HepG2 (cell line): ENCODE results near the gene FADD. TPM values are rescaled to one million over a fixed set of nuclear protein-coding genes. Genes with fewer than 3 reads are reported as not detected.

Experiments
- ARHGAP35 ChIP-seq: sonication (generic); formaldehyde crosslinking; IDR thresholded peaks from 2 replicates; pipeline ENCODE4 v1.9.0; 2022; ENCODE audit warnings: mild to moderate bottlenecking, inconsistent platforms, moderate library complexity, missing genetic modification reagents, borderline replicate concordance
- BHLHE40 ChIP-seq: IDR thresholded peaks from 2 replicates; pipeline ENCODE4 v1.6.1; 2011; ENCODE audit warnings: low read length, improper control_type of control experiment
- BRD4 ChIP-seq: sonication (generic); formaldehyde crosslinking; IDR thresholded peaks from 2 replicates; pipeline ENCODE4 v1.4.0; 2020; ENCODE audit warnings: missing genetic modification reagents
- HDAC2 ChIP-seq: sonication (generic); formaldehyde crosslinking; IDR thresholded peaks from 2 replicates; pipeline ENCODE4 v1.4.0; 2020; ENCODE audit warnings: missing genetic modification reagents
- LCORL ChIP-seq, 2 experiments: fragments of 450-650 bp in 1 of 2; sonication (generic) in 1 of 2; formaldehyde crosslinking in 1 of 2; IDR thresholded peaks; 2 replicates each; pipeline versions ENCODE4 v1.5.0 to v1.6.1; 2017 to 2020; ENCODE audit warnings: antibody characterized with exemption in 1 of 2, missing genetic modification reagents in 1 of 2
- MYC ChIP-seq: sonication (generic); formaldehyde crosslinking; IDR thresholded peaks from 2 replicates; pipeline ENCODE4 v1.9.0; 2021; ENCODE audit warnings: missing genetic modification reagents, borderline replicate concordance
- NR2F2 ChIP-seq: IDR thresholded peaks from 2 replicates; pipeline ENCODE4 v1.6.1; 2012; ENCODE audit warnings: low read depth, inconsistent platforms, borderline replicate concordance
- SIN3B ChIP-seq: fragments of 150-350 bp; IDR thresholded peaks from 2 replicates; pipeline ENCODE4 v1.6.1; 2014; ENCODE audit warnings: low read length
- SMC3 ChIP-seq: IDR thresholded peaks from 2 replicates; pipeline ENCODE4 v1.6.1; 2011; ENCODE audit warnings: low read length, improper control_type of control experiment
- SPEN ChIP-seq: sonication (generic); formaldehyde crosslinking; IDR thresholded peaks from 2 replicates; pipeline ENCODE4 v1.5.1; 2020; ENCODE audit warnings: low read depth, mild to moderate bottlenecking, missing genetic modification reagents
- ZNF263 ChIP-seq: sonication (generic); formaldehyde crosslinking; IDR thresholded peaks from 2 replicates; pipeline ENCODE4 v1.4.0; 2020; ENCODE audit warnings: missing genetic modification reagents
- ZNF646 ChIP-seq: sonication (generic); formaldehyde crosslinking; IDR thresholded peaks from 2 replicates; pipeline ENCODE4 v1.9.0; 2021; ENCODE audit warnings: mild to moderate bottlenecking, missing genetic modification reagents
- ZNF713 ChIP-seq: sonication (generic); formaldehyde crosslinking; IDR thresholded peaks from 2 replicates; pipeline ENCODE4 v1.4.0; 2020; ENCODE audit warnings: mild to moderate bottlenecking, missing genetic modification reagents
- ZNF766 ChIP-seq: sonication (generic); formaldehyde crosslinking; IDR thresholded peaks from 2 replicates; pipeline ENCODE4 v1.5.0; 2020; ENCODE audit warnings: missing genetic modification reagents, borderline replicate concordance
- ZNF777 ChIP-seq: sonication (generic); formaldehyde crosslinking; IDR thresholded peaks from 2 replicates; pipeline ENCODE4 v1.4.0; 2020; ENCODE audit warnings: missing genetic modification reagents
- polyA plus RNA-seq, 8 experiments: library from polyadenylated mRNA; depleted of rRNA in 3 of 8; stranded (reverse) in 7 of 8; unstranded in 1 of 8; fragments of >200 nt; fragmentation: Illumina TruSeq in 4 of 8; extraction: Trizol in 4 of 8; gene quantifications; 2 replicates each; pipeline versions ENCODE4 v1.2.1 to v1.2.3, GENCODE V29; 2011 to 2016; ENCODE audit warnings: low read depth in 4 of 8, missing spikeins in 1 of 8, mixed read lengths in 1 of 8; ENCODE audit not compliant: insufficient read depth in 1 of 8
- total RNA-seq, 5 experiments: library from RNA; depleted of rRNA; stranded (reverse); fragments of >200 nt; fragmentation: Illumina TruSeq; extraction: Trizol; gene quantifications; 2 replicates each; pipeline ENCODE4 v1.2.3, GENCODE V29; 2016; ENCODE audit warnings: low read depth in 1 of 5
- TF ChIP-seq, protein P1 (sequence below): sonication (generic); formaldehyde crosslinking; IDR thresholded peaks from 2 replicates; pipeline ENCODE4 v1.5.1; 2020; ENCODE audit warnings: mild to moderate bottlenecking, missing genetic modification reagents, moderate library complexity
- TF ChIP-seq, protein P2 (sequence below): IDR thresholded peaks from 2 replicates; pipeline ENCODE4 v1.4.0; 2020; ENCODE audit warnings: mild to moderate bottlenecking, missing genetic modification reagents

Gene FADD
- total and polyA plus RNA-seq, 2 of the 13 experiments (the other 11 are each of a cell fraction or from before 2014, with no cell fraction given): 14.2 to 22.2 TPM

GRCh38 chr11:70202920-70203750 is at the start of gene FADD (continued):
- TF ChIP-seq ZNF646 (CRISPR knock-in tag): no peak
- TF ChIP-seq ZNF263: no peak
- TF ChIP-seq ARHGAP35 (CRISPR knock-in tag): no peak
- peak; percentile 72 for TF ChIP-seq MYC (CRISPR knock-in tag)
- TF ChIP-seq, protein P1, sequence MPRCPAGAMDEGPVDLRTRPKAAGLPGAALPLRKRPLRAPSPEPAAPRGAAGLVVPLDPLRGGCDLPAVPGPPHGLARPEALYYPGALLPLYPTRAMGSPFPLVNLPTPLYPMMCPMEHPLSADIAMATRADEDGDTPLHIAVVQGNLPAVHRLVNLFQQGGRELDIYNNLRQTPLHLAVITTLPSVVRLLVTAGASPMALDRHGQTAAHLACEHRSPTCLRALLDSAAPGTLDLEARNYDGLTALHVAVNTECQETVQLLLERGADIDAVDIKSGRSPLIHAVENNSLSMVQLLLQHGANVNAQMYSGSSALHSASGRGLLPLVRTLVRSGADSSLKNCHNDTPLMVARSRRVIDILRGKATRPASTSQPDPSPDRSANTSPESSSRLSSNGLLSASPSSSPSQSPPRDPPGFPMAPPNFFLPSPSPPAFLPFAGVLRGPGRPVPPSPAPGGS (CRISPR knock-in tag): peak; percentile 81; the same call in 1 of the 2 replicates
- TF ChIP-seq ZNF777 (CRISPR knock-in tag): peak; percentile 67; the same call in 1 of the 2 replicates
- no peak; the same call in 1 of the 2 replicates for TF ChIP-seq NR2F2
- TF ChIP-seq ZNF766 (CRISPR knock-in tag): peak; percentile 57; the same call in 1 of the 2 replicates
- no peak for TF ChIP-seq SIN3B
- TF ChIP-seq BHLHE40: 0 out of 2 replicates have a peak, but pooled peaks have one; percentile 33
- no peak for TF ChIP-seq SMC3
- peak; percentile 79 for TF ChIP-seq SPEN (CRISPR knock-in tag)
- peak; percentile 77; the same call in 1 of the 2 replicates for TF ChIP-seq BRD4 (CRISPR knock-in tag)
- TF ChIP-seq, protein P2, sequence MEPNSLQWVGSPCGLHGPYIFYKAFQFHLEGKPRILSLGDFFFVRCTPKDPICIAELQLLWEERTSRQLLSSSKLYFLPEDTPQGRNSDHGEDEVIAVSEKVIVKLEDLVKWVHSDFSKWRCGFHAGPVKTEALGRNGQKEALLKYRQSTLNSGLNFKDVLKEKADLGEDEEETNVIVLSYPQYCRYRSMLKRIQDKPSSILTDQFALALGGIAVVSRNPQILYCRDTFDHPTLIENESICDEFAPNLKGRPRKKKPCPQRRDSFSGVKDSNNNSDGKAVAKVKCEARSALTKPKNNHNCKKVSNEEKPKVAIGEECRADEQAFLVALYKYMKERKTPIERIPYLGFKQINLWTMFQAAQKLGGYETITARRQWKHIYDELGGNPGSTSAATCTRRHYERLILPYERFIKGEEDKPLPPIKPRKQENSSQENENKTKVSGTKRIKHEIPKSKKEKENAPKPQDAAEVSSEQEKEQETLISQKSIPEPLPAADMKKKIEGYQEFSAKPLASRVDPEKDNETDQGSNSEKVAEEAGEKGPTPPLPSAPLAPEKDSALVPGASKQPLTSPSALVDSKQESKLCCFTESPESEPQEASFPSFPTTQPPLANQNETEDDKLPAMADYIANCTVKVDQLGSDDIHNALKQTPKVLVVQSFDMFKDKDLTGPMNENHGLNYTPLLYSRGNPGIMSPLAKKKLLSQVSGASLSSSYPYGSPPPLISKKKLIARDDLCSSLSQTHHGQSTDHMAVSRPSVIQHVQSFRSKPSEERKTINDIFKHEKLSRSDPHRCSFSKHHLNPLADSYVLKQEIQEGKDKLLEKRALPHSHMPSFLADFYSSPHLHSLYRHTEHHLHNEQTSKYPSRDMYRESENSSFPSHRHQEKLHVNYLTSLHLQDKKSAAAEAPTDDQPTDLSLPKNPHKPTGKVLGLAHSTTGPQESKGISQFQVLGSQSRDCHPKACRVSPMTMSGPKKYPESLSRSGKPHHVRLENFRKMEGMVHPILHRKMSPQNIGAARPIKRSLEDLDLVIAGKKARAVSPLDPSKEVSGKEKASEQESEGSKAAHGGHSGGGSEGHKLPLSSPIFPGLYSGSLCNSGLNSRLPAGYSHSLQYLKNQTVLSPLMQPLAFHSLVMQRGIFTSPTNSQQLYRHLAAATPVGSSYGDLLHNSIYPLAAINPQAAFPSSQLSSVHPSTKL (CRISPR knock-in tag): no peak; the same call in 1 of the 2 replicates
- TF ChIP-seq HDAC2: peak; percentile 43
- no peak for TF ChIP-seq ZNF713 (CRISPR knock-in tag)
- no peak for TF ChIP-seq LCORL (IDR thresholded peaks at IDR 0.05)
- no peak; the same call in 1 of the 2 replicates for TF ChIP-seq LCORL (CRISPR knock-in tag; IDR thresholded peaks at IDR 0.05)
